GM12878 (cell line): ENCODE measurements around the gene SLC38A3. TPM values are rescaled to one million over a fixed set of nuclear protein-coding genes. Genes with fewer than 3 reads are reported as not detected.
A peak's percentile ranks its signal among the peaks of the same experiment; 100 is the strongest.

Experiments used
- ATAC-seq: fragments of 200-7000 bp; cut with Tn5 transposase; 3 replicates; pipeline ENCODE4 v1.9.1; 2020; ENCODE audit warnings: mild to moderate bottlenecking, moderate library complexity
- BruUV-seq: library from RNA; stranded (reverse); fragments of 400-500 nt; replicated peaks from 2 replicates; lab custom pipeline; 2021; lab: Mats Ljungman, UMichigan
- CTCF ChIA-PET: fragments of 300-600 bp; sonication (Branson Sonifier 250); formaldehyde crosslinking; extraction: SDS; loops from one replicate; lab custom pipeline; 2021; ENCODE audit warnings: inconsistent platforms; lab: Yijun Ruan, JAX
- POLR2A ChIA-PET: fragments of 350-600 bp; formaldehyde crosslinking; extraction: SDS; loops from one replicate; lab custom pipeline; 2021; ENCODE audit warnings: inconsistent platforms; lab: Charles Lee
- RAD21 ChIA-PET: fragments of 300-600 bp; sonication (Branson Sonifier 250); formaldehyde crosslinking; loops from one replicate; lab custom pipeline; 2023; ENCODE audit warnings: antibody characterized with exemption; ENCODE audit not compliant: unreplicated experiment; lab: Charles Lee
- SMC1A ChIA-PET: fragments of 300-600 bp; sonication (Branson Sonifier 250); formaldehyde crosslinking; loops from one replicate; lab custom pipeline; 2023; ENCODE audit not compliant: unreplicated experiment, uncharacterized antibody; lab: Charles Lee
- DNase-seq: peaks from one replicate; pipeline ENCODE4 v3.0.0-alpha.2; 2011; ENCODE audit warnings: low read depth, low spot score
- FAIRE-seq: peaks from 3 replicates; lab custom pipeline; 2011; peaks lifted over from hg19 to GRCh38; lab: Jason Lieb, UNC
- H2AFZ ChIP-seq: 2 replicates; pipeline ENCODE4 v1.6.0; 2011; ENCODE audit warnings: low read depth, low read length, control low read depth; ENCODE audit not compliant: control insufficient read depth
- H3K27ac ChIP-seq: 2 replicates; pipeline ENCODE4 v1.5.1; 2011; ENCODE audit warnings: control low read depth; ENCODE audit not compliant: control insufficient read depth, insufficient read depth
- H3K27me3 ChIP-seq, 2 experiments: replicated peaks in 1 of 2; 2 replicates each; pipeline versions ENCODE4 v1.6.0 to v1.6.1; 2011; ENCODE audit warnings: low read length in 1 of 2; ENCODE audit not compliant: control insufficient read depth in 2 of 2, insufficient read depth in 2 of 2
- H3K36me3 ChIP-seq, 2 experiments: 2 replicates each; pipeline ENCODE4 v1.5.1; 2011; ENCODE audit warnings: low read length in 1 of 2; ENCODE audit not compliant: control insufficient read depth in 2 of 2, insufficient read depth in 2 of 2
- H3K4me1 ChIP-seq: 2 replicates; pipeline ENCODE4 v1.6.1; 2011; ENCODE audit warnings: mild to moderate bottlenecking, low read length, moderate library complexity, mixed read lengths; ENCODE audit not compliant: control insufficient read depth, insufficient read depth
- H3K4me2 ChIP-seq: 2 replicates; pipeline ENCODE4 v1.6.0; 2011; ENCODE audit warnings: control low read depth; ENCODE audit not compliant: control insufficient read depth, insufficient read depth
- H3K4me3 ChIP-seq: fragments of 200-600 bp; sonication (generic); 2 replicates; pipeline ENCODE4 v1.5.1; 2016
- H3K79me2 ChIP-seq: 2 replicates; pipeline ENCODE4 v1.6.0; 2011; ENCODE audit warnings: low read length; ENCODE audit not compliant: control insufficient read depth, insufficient read depth
- H3K9ac ChIP-seq: 2 replicates; pipeline ENCODE4 v1.8.0; 2011; ENCODE audit warnings: low read length, control low read depth, mixed read lengths; ENCODE audit not compliant: control insufficient read depth, insufficient read depth
- H3K9me3 ChIP-seq: replicated peaks from 3 replicates; pipeline ENCODE4 v1.5.1; 2011; ENCODE audit warnings: mild to moderate bottlenecking, low read length; ENCODE audit not compliant: control insufficient read depth, insufficient read depth
- H4K20me1 ChIP-seq: 2 replicates; pipeline ENCODE4 v1.6.0; 2011; ENCODE audit not compliant: control insufficient read depth, insufficient read depth
- ASH2L ChIP-seq: fragments of 300-600, 200-600 bp; sonication (generic); IDR thresholded peaks from 2 replicates; pipeline ENCODE4 v1.6.1; 2017; ENCODE audit warnings: low read depth, mild to moderate bottlenecking, borderline replicate concordance
- BCLAF1 ChIP-seq: fragments of 450-650 bp; IDR thresholded peaks from 2 replicates; pipeline ENCODE4 v1.6.1; 2017; ENCODE audit warnings: antibody characterized with exemption, mild to moderate bottlenecking, moderate library complexity
- CBX5 ChIP-seq: sonication (generic); IDR thresholded peaks from 2 replicates; pipeline ENCODE4 v1.6.1; 2016; ENCODE audit warnings: low read depth, moderate library complexity, mild to moderate bottlenecking, inconsistent platforms
- CREM ChIP-seq: IDR thresholded peaks from 2 replicates; pipeline ENCODE4 v1.6.1; 2014; ENCODE audit warnings: antibody characterized with exemption, low read depth
- EGR1 ChIP-seq, 2 experiments: IDR thresholded peaks; 1 replicate in 1 of 2; 2 replicates in 1 of 2; pipeline ENCODE4 v1.6.1; 2011 to 2012; ENCODE audit warnings: low read depth in 2 of 2, low read length in 2 of 2, borderline replicate concordance in 1 of 2, mild to moderate bottlenecking in 1 of 2, moderate library complexity in 1 of 2
- HDGF ChIP-seq: fragments of 450-650 bp; IDR thresholded peaks from 2 replicates; pipeline ENCODE4 v1.6.1; 2016; ENCODE audit warnings: antibody characterized with exemption
- IRF4 ChIP-seq: IDR thresholded peaks from 2 replicates; pipeline ENCODE4 v1.6.1; 2011; ENCODE audit warnings: low read depth, low read length
- NFIC ChIP-seq: IDR thresholded peaks from 2 replicates; pipeline ENCODE4 v1.6.1; 2012; ENCODE audit warnings: low read depth, mild to moderate bottlenecking, inconsistent platforms, low read length, moderate library complexity
- NR2C1 ChIP-seq: fragments of 450-650 bp; IDR thresholded peaks from 2 replicates; pipeline ENCODE4 v1.6.1; 2017; ENCODE audit warnings: antibody characterized with exemption, mild to moderate bottlenecking, moderate library complexity
- NRF1 ChIP-seq: conservative IDR thresholded peaks from 2 replicates; pipeline ENCODE4 v1.6.1; 2011; ENCODE audit warnings: mild to moderate bottlenecking, low read depth, low read length, improper control_type of control experiment
- RAD21 ChIP-seq: IDR thresholded peaks from 2 replicates; pipeline ENCODE4 v1.6.1; 2011; ENCODE audit warnings: mild to moderate bottlenecking, low read depth, low read length, moderate library complexity; ENCODE audit not compliant: insufficient read depth
- RCOR1 ChIP-seq: conservative IDR thresholded peaks from 2 replicates; pipeline ENCODE4 v1.6.1; 2012; ENCODE audit warnings: low read depth, low read length, improper control_type of control experiment
- TARDBP ChIP-seq: IDR thresholded peaks from 2 replicates; pipeline ENCODE4 v1.6.1; 2016; ENCODE audit warnings: borderline replicate concordance
- TBL1XR1 ChIP-seq: IDR thresholded peaks from 2 replicates; pipeline ENCODE4 v1.6.1; 2012; ENCODE audit warnings: low read depth, low read length, improper control_type of control experiment
- YY1 ChIP-seq: IDR thresholded peaks from 2 replicates; pipeline ENCODE4 v1.6.1; 2011; ENCODE audit warnings: low read depth, mild to moderate bottlenecking, low read length
- WGBS: methylation state at CpG from one replicate; pipeline ENCODE4 v1.1.6; 2016; ENCODE audit warnings: low lambda C conversion rate; ENCODE audit not compliant: insufficient replicate concordance, insufficient coverage; ENCODE audit errors: missing lambda C conversion rate; 5-methylcytosine and 5-hydroxymethylcytosine counted together
- in situ Hi-C: fragments of 300-500 bp; cut with MboI; formaldehyde crosslinking; loops from 9 replicates; pipeline ENCODE4 v1.14.3; 2018; ENCODE audit warnings: mixed read lengths
- intact Hi-C: fragments of 100-400 bp; cut with micrococcal nuclease; formaldehyde crosslinking; loops from one replicate; pipeline ENCODE4 v1.14.2; 2022; ENCODE audit not compliant: unreplicated experiment
- polyA plus RNA-seq, 11 experiments: library from polyadenylated mRNA; depleted of rRNA in 4 of 11; unstranded in 6 of 11; stranded (reverse) in 5 of 11; fragments of >200 nt; fragmentation: Nextera tagmentation in 4 of 11; fragmentation: Illumina TruSeq in 1 of 11; extraction: Ambion mirVana in 4 of 11; extraction: Trizol in 1 of 11; gene quantifications; 1 replicate in 1 of 11; 2 replicates in 10 of 11; pipeline versions ENCODE4 v1.2.1 to v1.2.3, GENCODE V29; 2011 to 2016; ENCODE audit warnings: inconsistent platforms in 2 of 11, missing spikeins in 2 of 11, low read depth in 1 of 11
- total RNA-seq, 4 experiments: library from RNA; depleted of rRNA in 3 of 4; stranded (reverse); fragments of >200 nt in 3 of 4; fragmentation: Illumina TruSeq in 1 of 4; extraction: Trizol in 1 of 4; gene quantifications; 2 replicates each; pipeline versions ENCODE4 v1.2.1 to v1.2.3, GENCODE V29; 2013 to 2021
- TF ChIP-seq, protein P1 (sequence below), 3 experiments: IDR thresholded peaks in 2 of 3; conservative IDR thresholded peaks in 1 of 3; 2 replicates each; pipeline ENCODE4 v1.5.1; 2011; ENCODE audit warnings: low read depth in 3 of 3, low read length in 3 of 3, mild to moderate bottlenecking in 3 of 3, control low read depth in 2 of 3, moderate library complexity in 2 of 3, inconsistent platforms in 1 of 3, mixed read lengths in 1 of 3; ENCODE audit not compliant: control insufficient read depth in 2 of 3, insufficient read depth in 1 of 3; ENCODE audit errors: extremely low read depth in 1 of 3

SLC38A3 gene
- total and polyA plus RNA-seq, 10 of the 15 experiments (the other 5 are each of a cell fraction or from before 2014, with no cell fraction given) = 0.14 TPM; not detected in 9

DNA sequence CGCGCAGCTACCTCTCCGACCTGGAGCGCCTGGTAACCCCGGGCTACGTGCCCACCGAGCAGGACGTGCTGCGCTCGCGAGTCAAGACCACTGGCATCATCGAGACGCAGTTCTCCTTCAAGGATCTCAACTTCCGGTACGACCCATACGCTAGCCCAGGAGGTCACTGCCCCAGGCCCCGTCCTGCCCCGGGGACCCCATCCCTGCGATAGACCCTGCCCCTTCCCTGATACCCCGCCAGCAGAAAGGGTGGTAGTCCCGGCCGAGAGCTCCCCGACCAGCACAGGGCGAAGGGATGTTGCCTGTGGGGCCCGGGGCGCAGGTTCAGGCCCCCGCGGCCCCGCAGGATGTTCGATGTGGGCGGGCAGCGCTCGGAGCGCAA is 11.3 kb upstream of the SLC38A3 start (continued):
- TF ChIP-seq NR2C1 (no peak), CREM (no peak), NRF1 (no peak), TBL1XR1 (no peak), TARDBP (no peak), RCOR1 (no peak), CBX5 (no peak), ASH2L (no peak)

DNA sequence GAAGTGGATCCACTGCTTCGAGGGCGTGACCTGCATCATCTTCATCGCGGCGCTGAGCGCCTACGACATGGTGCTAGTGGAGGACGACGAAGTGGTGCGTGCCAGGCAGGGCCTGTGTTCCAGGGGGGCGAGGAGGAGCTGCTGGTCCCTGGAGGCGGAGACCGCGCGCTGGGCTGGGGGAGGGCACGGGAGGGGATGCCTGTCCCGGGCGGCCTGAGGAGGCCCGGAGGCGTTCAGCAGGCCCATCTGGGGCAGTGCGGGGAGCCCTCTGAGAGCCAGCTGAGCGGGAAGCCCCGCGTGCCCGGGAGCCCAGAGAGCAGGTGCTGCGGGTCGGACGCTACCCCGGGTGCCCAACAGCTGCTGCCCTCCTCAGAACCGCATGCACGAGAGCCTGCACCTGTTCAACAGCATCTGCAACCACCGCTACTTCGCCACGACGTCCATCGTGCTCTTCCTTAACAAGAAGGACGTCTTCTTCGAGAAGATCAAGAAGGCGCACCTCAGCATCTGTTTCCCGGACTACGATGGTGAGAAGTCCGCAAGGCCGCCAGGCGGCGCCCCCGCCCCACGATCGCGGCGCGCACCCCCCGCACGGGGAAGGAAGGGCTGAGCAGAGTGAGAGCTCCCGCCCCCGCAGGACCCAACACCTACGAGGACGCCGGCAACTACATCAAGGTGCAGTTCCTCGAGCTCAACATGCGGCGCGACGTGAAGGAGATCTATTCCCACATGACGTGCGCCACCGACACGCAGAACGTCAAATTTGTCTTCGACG is 10.8 kb upstream of the SLC38A3 start:
- DNase-seq = no peak
- BruUV-seq = no TSS peak
- no peak overlapping the region for H3K4me2 ChIP-seq
- no peaks in the 10 kb centered on the region for H3K9me3 ChIP-seq
- peak; percentile 77 for ATAC-seq
- H3K4me3 ChIP-seq = no peak overlapping the region
- intact Hi-C loops (no loop called here), in situ Hi-C loops (loop anchor here (5.0 kb wide), 1 partner anchor 33 kb away; no protein-coding TSS in a partner anchor)
- 33% methylated on average over 64 of the region's 70 CpGs for WGBS
- no peaks in the 10 kb centered on the region for H4K20me1 ChIP-seq
- no peak overlapping the region for H3K9ac ChIP-seq
- ChIA-PET RAD21 (interaction anchor here (0.9 to 5.6 kb wide), 6 partner anchors 22 to 66 kb away, joined by 3 to 72 read pairs (median 8); no protein-coding TSS in a partner anchor), SMC1A (interaction anchor here (0.7 to 3.0 kb wide), 7 partner anchors 22 to 85 kb away, joined by 3 to 23 read pairs (median 5); no protein-coding TSS in a partner anchor), CTCF (interaction anchor here (0.7 to 6.9 kb wide), 15 partner anchors 12 to 130 kb away, joined by 3 to 110 read pairs (median 6); partner anchors contain the start of gene GNAI2), POLR2A (no interaction called here)
- H3K4me1 ChIP-seq = no peaks in the 10 kb centered on the region
- no peak for FAIRE-seq
- no peaks in the 10 kb centered on the region; a peak in 2 of 4 replicates for H3K27me3 ChIP-seq
- no peak overlapping the region for H3K27ac ChIP-seq
- no peak overlapping the region for H2AFZ ChIP-seq
- H3K79me2 ChIP-seq = no peaks in the 10 kb centered on the region
- no peaks in the 10 kb centered on the region for H3K36me3 ChIP-seq
- peak; percentile 50 to 92 for TF ChIP-seq EGR1 (IDR thresholded peaks at IDR 0.05; ENCODE audit: borderline replicate concordance in 1 of 2, low read depth in 2 of 2, low read length in 2 of 2)
- no peak for TF ChIP-seq IRF4
- TF ChIP-seq, protein P1, sequence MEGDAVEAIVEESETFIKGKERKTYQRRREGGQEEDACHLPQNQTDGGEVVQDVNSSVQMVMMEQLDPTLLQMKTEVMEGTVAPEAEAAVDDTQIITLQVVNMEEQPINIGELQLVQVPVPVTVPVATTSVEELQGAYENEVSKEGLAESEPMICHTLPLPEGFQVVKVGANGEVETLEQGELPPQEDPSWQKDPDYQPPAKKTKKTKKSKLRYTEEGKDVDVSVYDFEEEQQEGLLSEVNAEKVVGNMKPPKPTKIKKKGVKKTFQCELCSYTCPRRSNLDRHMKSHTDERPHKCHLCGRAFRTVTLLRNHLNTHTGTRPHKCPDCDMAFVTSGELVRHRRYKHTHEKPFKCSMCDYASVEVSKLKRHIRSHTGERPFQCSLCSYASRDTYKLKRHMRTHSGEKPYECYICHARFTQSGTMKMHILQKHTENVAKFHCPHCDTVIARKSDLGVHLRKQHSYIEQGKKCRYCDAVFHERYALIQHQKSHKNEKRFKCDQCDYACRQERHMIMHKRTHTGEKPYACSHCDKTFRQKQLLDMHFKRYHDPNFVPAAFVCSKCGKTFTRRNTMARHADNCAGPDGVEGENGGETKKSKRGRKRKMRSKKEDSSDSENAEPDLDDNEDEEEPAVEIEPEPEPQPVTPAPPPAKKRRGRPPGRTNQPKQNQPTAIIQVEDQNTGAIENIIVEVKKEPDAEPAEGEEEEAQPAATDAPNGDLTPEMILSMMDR (IDR thresholded peaks at IDR 0.05 in 2 of 3, conservative IDR thresholded peaks at IDR 0.05 in 1 of 3; ENCODE audit: control insufficient read depth in 2 of 3, extremely low read depth in 1 of 3, insufficient read depth in 1 of 3, low read depth in 3 of 3, low read length in 3 of 3) = peak; percentile 63 to 69 (median 66)
- TF ChIP-seq HDGF = no peak
- no peak for TF ChIP-seq NFIC
- TF ChIP-seq BCLAF1 = no peak
- peak; percentile 27; the same call in 1 of the 2 replicates for TF ChIP-seq YY1
- peak; percentile 77 for TF ChIP-seq RAD21
